HEK293 (cell line): ENCODE data around the gene NEURL4.

Experiments used
- PRDM1 ChIP-seq: fragments of 450-650 bp; formaldehyde crosslinking; IDR thresholded peaks from 2 replicates; pipeline ENCODE4; 2016; ENCODE audit warnings: missing biosample characterization, missing genetic modification characterization
- RBAK ChIP-seq: fragments of 450-650 bp; formaldehyde crosslinking; IDR thresholded peaks from 2 replicates; pipeline ENCODE4 v1.5.1; 2016; ENCODE audit warnings: missing biosample characterization, missing genetic modification characterization
- SALL2 ChIP-seq: fragments of 450-650 bp; formaldehyde crosslinking; IDR thresholded peaks from 2 replicates; pipeline ENCODE4 v1.5.0; 2017; ENCODE audit warnings: missing biosample characterization, mild to moderate bottlenecking, missing genetic modification characterization, borderline replicate concordance
- WT1 ChIP-seq: fragments of 450-650 bp; formaldehyde crosslinking; IDR thresholded peaks from 2 replicates; pipeline ENCODE4 v1.5.1; 2016; ENCODE audit warnings: missing biosample characterization, missing genetic modification characterization
- ZBTB26 ChIP-seq: fragments of 450-650 bp; formaldehyde crosslinking; optimal IDR thresholded peaks from 2 replicates; pipeline ENCODE3; 2016; ENCODE audit warnings: missing biosample characterization, mild to moderate bottlenecking, missing genetic modification characterization
- ZFP3 ChIP-seq: fragments of 450-650 bp; formaldehyde crosslinking; IDR thresholded peaks from 2 replicates; pipeline ENCODE4 v1.5.1; 2016; ENCODE audit warnings: low read depth, missing biosample characterization, missing genetic modification characterization
- ZFP41 ChIP-seq: fragments of 450-650 bp; formaldehyde crosslinking; IDR thresholded peaks from 2 replicates; pipeline ENCODE4 v1.5.1; 2016; ENCODE audit warnings: missing biosample characterization, missing genetic modification characterization, borderline replicate concordance
- ZNF138 ChIP-seq: fragments of 450-650 bp; formaldehyde crosslinking; IDR thresholded peaks from 2 replicates; pipeline ENCODE4 v1.5.1; 2016; ENCODE audit warnings: missing biosample characterization, missing genetic modification characterization, borderline replicate concordance
- ZNF184 ChIP-seq: fragments of 450-650 bp; IDR thresholded peaks from 2 replicates; pipeline ENCODE4 v1.5.1; 2018; ENCODE audit warnings: missing biosample characterization, mild to moderate bottlenecking, missing genetic modification characterization
- ZNF2 ChIP-seq: fragments of 450-650 bp; formaldehyde crosslinking; IDR thresholded peaks from 2 replicates; pipeline ENCODE4 v1.5.1; 2016; ENCODE audit warnings: missing biosample characterization, missing genetic modification characterization
- ZNF214 ChIP-seq: fragments of 450-650 bp; formaldehyde crosslinking; IDR thresholded peaks from 2 replicates; pipeline ENCODE4 v1.5.1; 2017; ENCODE audit warnings: missing biosample characterization, mild to moderate bottlenecking, missing genetic modification characterization, borderline replicate concordance
- ZNF23 ChIP-seq: fragments of 450-650 bp; formaldehyde crosslinking; IDR thresholded peaks from 2 replicates; pipeline ENCODE4 v1.5.1; 2016; ENCODE audit warnings: missing biosample characterization, missing genetic modification characterization, borderline replicate concordance
- ZNF280D ChIP-seq: fragments of 450-650 bp; formaldehyde crosslinking; IDR thresholded peaks from 2 replicates; pipeline ENCODE4 v1.5.1; 2016; ENCODE audit warnings: missing biosample characterization, missing genetic modification characterization
- ZNF302 ChIP-seq: fragments of 450-650 bp; formaldehyde crosslinking; IDR thresholded peaks from 2 replicates; pipeline ENCODE4 v1.5.1; 2016; ENCODE audit warnings: missing biosample characterization, missing genetic modification characterization, low read depth
- ZNF362 ChIP-seq: fragments of 450-650 bp; formaldehyde crosslinking; IDR thresholded peaks from 2 replicates; pipeline ENCODE4 v1.5.1; 2016; ENCODE audit warnings: missing biosample characterization, missing genetic modification characterization
- ZNF544 ChIP-seq: fragments of 450-650 bp; formaldehyde crosslinking; IDR thresholded peaks from 2 replicates; pipeline ENCODE4 v1.5.0; 2017; ENCODE audit warnings: missing biosample characterization, missing genetic modification characterization
- ZNF621 ChIP-seq: fragments of 450-650 bp; formaldehyde crosslinking; IDR thresholded peaks from 2 replicates; pipeline ENCODE4 v1.5.1; 2017; ENCODE audit warnings: missing biosample characterization, missing genetic modification characterization
- ZNF629 ChIP-seq: fragments of 450-650 bp; formaldehyde crosslinking; IDR thresholded peaks from 2 replicates; pipeline ENCODE4 v1.5.1; 2017; ENCODE audit warnings: missing biosample characterization, missing genetic modification characterization
- ZNF639 ChIP-seq: fragments of 450-650 bp; formaldehyde crosslinking; IDR thresholded peaks from 2 replicates; pipeline ENCODE4 v1.5.1; 2016; ENCODE audit warnings: missing biosample characterization, missing genetic modification characterization
- ZNF658 ChIP-seq: fragments of 450-650 bp; formaldehyde crosslinking; IDR thresholded peaks from 2 replicates; pipeline ENCODE4; 2016; ENCODE audit warnings: missing biosample characterization, missing genetic modification characterization
- ZNF664 ChIP-seq: fragments of 450-650 bp; formaldehyde crosslinking; IDR thresholded peaks from 2 replicates; pipeline ENCODE4 v1.5.1; 2016; ENCODE audit warnings: missing biosample characterization, missing genetic modification characterization
- ZNF692 ChIP-seq: fragments of 450-650 bp; formaldehyde crosslinking; IDR thresholded peaks from 2 replicates; pipeline ENCODE4 v1.5.1; 2016; ENCODE audit warnings: missing biosample characterization, missing genetic modification characterization
- ZNF792 ChIP-seq: fragments of 450-650 bp; formaldehyde crosslinking; IDR thresholded peaks from 2 replicates; pipeline ENCODE4 v1.5.1; 2016; ENCODE audit warnings: missing biosample characterization, missing genetic modification characterization
- ZSCAN23 ChIP-seq: fragments of 450-650 bp; formaldehyde crosslinking; IDR thresholded peaks from 2 replicates; pipeline ENCODE4 v1.5.1; 2016; ENCODE audit warnings: missing biosample characterization, missing genetic modification characterization
- TF ChIP-seq, protein P1 (sequence below): IDR thresholded peaks from 2 replicates; pipeline ENCODE4 v1.6.1; 2011; ENCODE audit warnings: mild to moderate bottlenecking, low read depth, low read length, borderline replicate concordance
- TF ChIP-seq, protein P2 (sequence below): fragments of 450-650 bp; formaldehyde crosslinking; IDR thresholded peaks from 2 replicates; pipeline ENCODE4 v1.5.1; 2016; ENCODE audit warnings: missing biosample characterization, missing genetic modification characterization
- TF ChIP-seq, protein P3 (sequence below): fragments of 450-650 bp; formaldehyde crosslinking; IDR thresholded peaks from 2 replicates; pipeline ENCODE4 v1.5.1; 2016; ENCODE audit warnings: missing biosample characterization, missing genetic modification characterization

Gene NEURL4

DNA sequence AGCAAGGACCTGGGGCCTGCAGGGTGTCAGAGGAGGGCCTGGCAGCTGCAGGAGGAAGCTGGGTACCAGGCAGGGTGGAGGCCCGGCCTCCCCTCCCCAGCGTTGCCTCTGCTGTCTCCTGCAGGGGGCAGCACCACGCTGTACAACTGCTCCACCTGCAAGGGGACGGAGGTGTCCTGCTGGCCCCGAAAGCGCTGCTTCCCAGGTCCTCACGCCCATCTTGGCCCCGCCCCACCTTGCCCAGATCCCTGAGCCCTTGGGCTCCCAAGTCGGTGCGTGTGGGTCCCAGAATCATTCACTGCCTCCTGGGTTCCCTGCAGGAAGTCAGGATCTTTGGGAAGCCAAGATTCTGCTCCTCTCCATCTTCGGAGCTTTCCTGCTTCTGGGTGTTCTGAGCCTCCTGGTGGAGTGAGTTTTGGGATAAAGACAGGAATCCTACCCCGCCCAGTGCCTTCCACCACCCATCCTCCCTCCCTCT lies 27.0 kb upstream of the NEURL4 start (continued):
- TF ChIP-seq, protein P1, sequence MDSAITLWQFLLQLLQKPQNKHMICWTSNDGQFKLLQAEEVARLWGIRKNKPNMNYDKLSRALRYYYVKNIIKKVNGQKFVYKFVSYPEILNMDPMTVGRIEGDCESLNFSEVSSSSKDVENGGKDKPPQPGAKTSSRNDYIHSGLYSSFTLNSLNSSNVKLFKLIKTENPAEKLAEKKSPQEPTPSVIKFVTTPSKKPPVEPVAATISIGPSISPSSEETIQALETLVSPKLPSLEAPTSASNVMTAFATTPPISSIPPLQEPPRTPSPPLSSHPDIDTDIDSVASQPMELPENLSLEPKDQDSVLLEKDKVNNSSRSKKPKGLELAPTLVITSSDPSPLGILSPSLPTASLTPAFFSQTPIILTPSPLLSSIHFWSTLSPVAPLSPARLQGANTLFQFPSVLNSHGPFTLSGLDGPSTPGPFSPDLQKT = no peak
- TF ChIP-seq ZNF692 (peak; percentile 69; the same call in 1 of the 2 replicates), PRDM1 (tag by site-specific recombination) (no peak), ZSCAN23 (no peak), ZNF639 (tag by site-specific recombination) (0 out of 2 replicates have a peak, but pooled peaks have one; percentile 41), SALL2 (tag by site-specific recombination) (no peak), ZNF792 (tag by site-specific recombination) (no peak), ZNF280D (tag by site-specific recombination) (0 out of 2 replicates have a peak, but pooled peaks have one; percentile 20), ZNF362 (tag by site-specific recombination) (no peak), ZNF214 (tag by site-specific recombination) (no peak), ZFP3 (tag by site-specific recombination) (no peak), ZNF544 (tag by site-specific recombination) (no peak), ZNF302 (tag by site-specific recombination) (no peak), ZNF23 (no peak), ZFP41 (no peak), ZNF184 (tag by site-specific recombination) (no peak), WT1 (tag by site-specific recombination) (no peak; the same call in 1 of the 2 replicates), ZNF658 (tag by site-specific recombination) (no peak), ZNF138 (tag by site-specific recombination) (no peak), ZNF2 (tag by site-specific recombination) (peak; percentile 91), RBAK (tag by site-specific recombination) (no peak), ZNF621 (no peak), ZNF664 (tag by site-specific recombination) (no peak), ZNF629 (peak; percentile 56), ZBTB26 (tag by site-specific recombination) (peak; percentile 14)
- TF ChIP-seq, protein P2, sequence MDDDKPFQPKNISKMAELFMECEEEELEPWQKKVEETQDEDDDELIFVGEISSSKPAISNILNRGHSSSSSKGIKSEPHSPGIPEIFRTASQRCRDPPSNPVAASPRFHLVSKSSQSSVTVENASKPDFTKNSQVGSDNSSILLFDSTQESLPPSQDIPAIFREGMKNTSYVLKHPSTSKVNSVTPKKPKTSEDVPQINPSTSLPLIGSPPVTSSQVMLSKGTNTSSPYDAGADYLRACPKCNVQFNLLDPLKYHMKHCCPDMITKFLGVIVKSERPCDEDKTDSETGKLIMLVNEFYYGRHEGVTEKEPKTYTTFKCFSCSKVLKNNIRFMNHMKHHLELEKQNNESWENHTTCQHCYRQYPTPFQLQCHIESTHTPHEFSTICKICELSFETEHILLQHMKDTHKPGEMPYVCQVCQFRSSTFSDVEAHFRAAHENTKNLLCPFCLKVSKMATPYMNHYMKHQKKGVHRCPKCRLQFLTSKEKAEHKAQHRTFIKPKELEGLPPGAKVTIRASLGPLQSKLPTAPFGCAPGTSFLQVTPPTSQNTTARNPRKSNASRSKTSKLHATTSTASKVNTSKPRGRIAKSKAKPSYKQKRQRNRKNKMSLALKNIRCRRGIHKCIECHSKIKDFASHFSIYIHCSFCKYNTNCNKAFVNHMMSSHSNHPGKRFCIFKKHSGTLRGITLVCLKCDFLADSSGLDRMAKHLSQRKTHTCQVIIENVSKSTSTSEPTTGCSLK = no peak
- TF ChIP-seq, protein P3, sequence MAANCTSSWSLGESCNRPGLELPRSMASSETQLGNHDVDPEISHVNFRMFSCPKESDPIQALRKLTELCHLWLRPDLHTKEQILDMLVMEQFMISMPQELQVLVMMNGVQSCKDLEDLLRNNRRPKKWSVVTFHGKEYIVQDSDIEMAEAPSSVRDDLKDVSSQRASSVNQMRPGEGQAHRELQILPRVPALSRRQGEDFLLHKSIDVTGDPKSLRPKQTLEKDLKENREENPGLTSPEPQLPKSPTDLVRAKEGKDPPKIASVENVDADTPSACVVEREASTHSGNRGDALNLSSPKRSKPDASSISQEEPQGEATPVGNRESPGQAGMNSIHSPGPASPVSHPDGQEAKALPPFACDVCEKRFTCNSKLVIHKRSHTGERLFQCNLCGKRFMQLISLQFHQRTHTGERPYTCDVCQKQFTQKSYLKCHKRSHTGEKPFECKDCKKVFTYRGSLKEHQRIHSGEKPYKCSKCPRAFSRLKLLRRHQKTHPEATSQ = no peak
